SK-N-SH (cell line): ENCODE results near the gene ZW10. TPM values are rescaled to one million over a fixed set of nuclear protein-coding genes. Genes with fewer than 3 reads are reported as not detected.

Experiments used
- CTCF ChIA-PET: fragments of 300-600, 350-600 bp; formaldehyde crosslinking; extraction: SDS; loops from one replicate; lab custom pipeline; 2021; lab: Yijun Ruan, JAX
- POLR2A ChIA-PET: fragments of 350-600 bp; sonication (Branson Sonifier 250); formaldehyde crosslinking; extraction: SDS; loops from one replicate; lab custom pipeline; 2020; ENCODE audit warnings: antibody characterized with exemption, inconsistent platforms; lab: Yijun Ruan, JAX
- DNase-seq: peaks from one replicate; pipeline ENCODE4 v3.0.0; 2012
- H2AFZ ChIP-seq: fragments of 200-600 bp; sonication (generic); 2 replicates; pipeline ENCODE4 v1.8.1; 2016; ENCODE audit warnings: antibody characterized with exemption, mild to moderate bottlenecking, low read depth
- H3F3A ChIP-seq: fragments of 200-600 bp; sonication (generic); replicated peaks from 2 replicates; pipeline ENCODE3; 2016; ENCODE audit warnings: antibody characterized with exemption, mild to moderate bottlenecking; ENCODE audit not compliant: insufficient read depth
- H3K27ac ChIP-seq, 2 experiments: fragments of 200-500 bp in 1 of 2; fragments of 200-600 bp in 1 of 2; sonication (Bioruptor generic) in 1 of 2; sonication (generic), shearing (Covaris generic) in 1 of 2; 2 replicates each; pipeline versions ENCODE4 v1.5.1 to v1.6.1; 2014 to 2016; ENCODE audit warnings: low read depth in 2 of 2, inconsistent platforms in 1 of 2, low read length in 1 of 2, mild to moderate bottlenecking in 1 of 2, mixed read lengths in 1 of 2
- H3K27me3 ChIP-seq: fragments of 200-600 bp; sonication (generic), shearing (Covaris generic); 2 replicates; pipeline ENCODE4 v1.6.1; 2016; ENCODE audit warnings: mixed run types; ENCODE audit not compliant: insufficient read depth
- H3K36me3 ChIP-seq, 2 experiments: fragments of 200-500 bp in 1 of 2; fragments of 200-600 bp in 1 of 2; sonication (Bioruptor generic) in 1 of 2; sonication (generic) in 1 of 2; replicated peaks in 1 of 2; 2 replicates each; pipeline versions ENCODE3 to v1.5.1; 2014 to 2016; ENCODE audit warnings: low read length in 1 of 2, mild to moderate bottlenecking in 1 of 2; ENCODE audit not compliant: insufficient read depth in 2 of 2, control insufficient read depth in 1 of 2
- H3K4me1 ChIP-seq, 2 experiments: fragments of 200-500 bp in 1 of 2; fragments of 200-600 bp in 1 of 2; sonication (Bioruptor generic) in 1 of 2; sonication (generic), shearing (Covaris generic) in 1 of 2; 2 replicates each; pipeline versions ENCODE4 v1.5.1 to v1.6.1; 2014 to 2016; ENCODE audit warnings: low read depth in 1 of 2, low read length in 1 of 2, mixed run types in 1 of 2; ENCODE audit not compliant: insufficient read depth in 2 of 2, control insufficient read depth in 1 of 2
- H3K4me2 ChIP-seq: fragments of 200-600 bp; sonication (generic), shearing (Covaris generic); 2 replicates; pipeline ENCODE4 v1.6.1; 2017; ENCODE audit warnings: mixed run types
- H3K4me3 ChIP-seq, 2 experiments: fragments of 200-500 bp in 1 of 2; fragments of 200-600 bp in 1 of 2; sonication (Bioruptor generic) in 1 of 2; sonication (generic), shearing (Covaris generic) in 1 of 2; 2 replicates each; pipeline versions ENCODE4 v1.5.1 to v1.8.1; 2014 to 2016; ENCODE audit warnings: low read depth in 2 of 2, inconsistent platforms in 1 of 2, low read length in 1 of 2, mild to moderate bottlenecking in 1 of 2, mixed read lengths in 1 of 2, moderate library complexity in 1 of 2
- H3K79me2 ChIP-seq: fragments of 200-600 bp; sonication (generic); 2 replicates; pipeline ENCODE4 v1.8.1; 2017; ENCODE audit warnings: mild to moderate bottlenecking; ENCODE audit not compliant: insufficient read depth
- H3K9ac ChIP-seq: fragments of 200-600 bp; sonication (generic); 2 replicates; pipeline ENCODE4 v1.6.1; 2017; ENCODE audit warnings: mixed run types
- H3K9me2 ChIP-seq: fragments of 200-600 bp; sonication (generic); 2 replicates; pipeline ENCODE4 v1.6.1; 2017; ENCODE audit warnings: mixed run types
- H3K9me3 ChIP-seq: fragments of 200-600 bp; sonication (generic); 2 replicates; pipeline ENCODE4 v1.6.1; 2017; ENCODE audit warnings: mixed run types, mild to moderate bottlenecking, moderate library complexity
- H4K20me1 ChIP-seq: fragments of 200-600 bp; sonication (generic); 2 replicates; pipeline ENCODE4 v1.6.1; 2017; ENCODE audit warnings: mild to moderate bottlenecking, mixed run types; ENCODE audit not compliant: insufficient read depth
- EZH2phosphoT487 ChIP-seq: fragments of 200-600 bp; sonication (generic); IDR thresholded peaks from 2 replicates; pipeline ENCODE4 v1.6.1; 2017; ENCODE audit warnings: low read depth, mixed run types, mild to moderate bottlenecking, antibody characterized with exemption, moderate library complexity, borderline replicate concordance
- FOXM1 ChIP-seq: IDR thresholded peaks from 2 replicates; pipeline ENCODE4 v1.4.0; 2012; ENCODE audit warnings: low read depth, mild to moderate bottlenecking
- GATA2 ChIP-seq: sonication (generic); formaldehyde crosslinking; IDR thresholded peaks from 2 replicates; pipeline ENCODE4 v1.5.0; 2020; ENCODE audit warnings: mild to moderate bottlenecking, missing genetic modification reagents
- MXI1 ChIP-seq: IDR thresholded peaks from 2 replicates; pipeline ENCODE4 v1.6.1; 2012; ENCODE audit warnings: mild to moderate bottlenecking, low read depth, low read length, improper control_type of control experiment
- NRF1 ChIP-seq: IDR thresholded peaks from 2 replicates; pipeline ENCODE4 v1.6.1; 2012; ENCODE audit warnings: low read depth, mild to moderate bottlenecking, low read length
- RAD21 ChIP-seq: IDR thresholded peaks from 2 replicates; pipeline ENCODE4 v1.6.1; 2012; ENCODE audit warnings: mild to moderate bottlenecking, low read length
- RCOR1 ChIP-seq: fragments of 150-350 bp; IDR thresholded peaks from 2 replicates; pipeline ENCODE4 v1.6.1; 2017; ENCODE audit warnings: antibody characterized with exemption, low read length
- RFX5 ChIP-seq: IDR thresholded peaks from 2 replicates; pipeline ENCODE4 v1.6.1; 2012; ENCODE audit warnings: mild to moderate bottlenecking, improper control_type of control experiment, low read length
- SIN3A ChIP-seq: IDR thresholded peaks from 2 replicates; pipeline ENCODE4 v1.6.1; 2012; ENCODE audit warnings: low read depth, mild to moderate bottlenecking, low read length, moderate library complexity, borderline replicate concordance
- YY1 ChIP-seq: IDR thresholded peaks from 2 replicates; pipeline ENCODE4 v1.4.0; 2012; ENCODE audit warnings: low read depth, mild to moderate bottlenecking
- WGBS: methylation state at CpG from one replicate; pipeline ENCODE4 v1.1.6; 2017; ENCODE audit warnings: low lambda C conversion rate; 5-methylcytosine and 5-hydroxymethylcytosine counted together
- polyA plus RNA-seq, 3 experiments: library from polyadenylated mRNA; depleted of rRNA; stranded (reverse); fragments of >200 nt; gene quantifications; 2 replicates each; pipeline ENCODE4 v1.2.3, GENCODE V29; 2012
- TF ChIP-seq, protein P1 (sequence below): IDR thresholded peaks from 2 replicates; pipeline ENCODE4 v1.6.1; 2012; ENCODE audit warnings: mild to moderate bottlenecking, low read depth, low read length, moderate library complexity
- TF ChIP-seq, protein P2 (sequence below): IDR thresholded peaks from 2 replicates; pipeline ENCODE4 v1.4.0; 2012; ENCODE audit warnings: low read depth, borderline replicate concordance
- TF ChIP-seq, protein P3 (sequence below): fragments of 200-600 bp; sonication (generic); IDR thresholded peaks from 2 replicates; pipeline ENCODE4 v1.6.1; 2017; ENCODE audit warnings: antibody characterized with exemption, mild to moderate bottlenecking, moderate library complexity

Gene ZW10
- polyA plus RNA-seq, 1 of the 3 experiments (the other 2 are of a cell fraction), result 6.1 TPM

DNA sequence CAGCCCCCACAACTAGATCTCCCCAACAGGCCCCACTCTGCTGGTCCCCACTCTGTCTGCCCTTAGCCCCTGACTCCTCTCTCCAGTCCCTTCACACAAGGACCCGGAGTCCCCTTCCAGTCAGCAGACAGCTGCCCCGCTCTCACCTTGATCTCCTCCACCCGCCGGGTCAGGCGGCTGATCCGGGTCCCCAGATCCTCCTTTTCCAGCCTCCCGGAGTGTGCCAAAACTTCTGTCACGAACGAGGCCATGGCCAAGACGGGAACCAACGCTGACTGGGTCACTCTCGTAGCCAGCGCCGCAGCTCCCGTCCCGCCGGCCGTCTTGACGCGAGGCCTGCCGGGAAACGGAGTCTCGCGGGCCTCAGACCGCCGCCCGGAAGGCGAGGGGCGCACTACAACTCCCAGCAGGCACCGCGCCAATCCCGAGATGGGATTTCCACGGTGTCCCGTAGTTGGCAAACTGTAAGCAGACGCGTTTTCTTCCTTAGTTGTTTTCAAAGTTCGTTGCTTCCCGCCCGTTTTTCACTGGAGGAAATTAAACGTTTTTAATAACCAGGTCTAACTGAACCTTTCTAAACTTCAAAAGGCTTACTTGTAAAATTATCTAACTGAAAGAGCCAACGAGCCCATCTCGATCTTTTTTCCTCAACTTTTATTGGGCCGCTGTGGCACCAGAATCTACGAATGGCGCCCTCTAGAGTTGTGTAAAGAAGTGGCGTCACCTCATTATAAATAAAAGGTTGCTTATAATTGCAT is at the start of gene ZW10 (continued):
- TF ChIP-seq, protein P1, sequence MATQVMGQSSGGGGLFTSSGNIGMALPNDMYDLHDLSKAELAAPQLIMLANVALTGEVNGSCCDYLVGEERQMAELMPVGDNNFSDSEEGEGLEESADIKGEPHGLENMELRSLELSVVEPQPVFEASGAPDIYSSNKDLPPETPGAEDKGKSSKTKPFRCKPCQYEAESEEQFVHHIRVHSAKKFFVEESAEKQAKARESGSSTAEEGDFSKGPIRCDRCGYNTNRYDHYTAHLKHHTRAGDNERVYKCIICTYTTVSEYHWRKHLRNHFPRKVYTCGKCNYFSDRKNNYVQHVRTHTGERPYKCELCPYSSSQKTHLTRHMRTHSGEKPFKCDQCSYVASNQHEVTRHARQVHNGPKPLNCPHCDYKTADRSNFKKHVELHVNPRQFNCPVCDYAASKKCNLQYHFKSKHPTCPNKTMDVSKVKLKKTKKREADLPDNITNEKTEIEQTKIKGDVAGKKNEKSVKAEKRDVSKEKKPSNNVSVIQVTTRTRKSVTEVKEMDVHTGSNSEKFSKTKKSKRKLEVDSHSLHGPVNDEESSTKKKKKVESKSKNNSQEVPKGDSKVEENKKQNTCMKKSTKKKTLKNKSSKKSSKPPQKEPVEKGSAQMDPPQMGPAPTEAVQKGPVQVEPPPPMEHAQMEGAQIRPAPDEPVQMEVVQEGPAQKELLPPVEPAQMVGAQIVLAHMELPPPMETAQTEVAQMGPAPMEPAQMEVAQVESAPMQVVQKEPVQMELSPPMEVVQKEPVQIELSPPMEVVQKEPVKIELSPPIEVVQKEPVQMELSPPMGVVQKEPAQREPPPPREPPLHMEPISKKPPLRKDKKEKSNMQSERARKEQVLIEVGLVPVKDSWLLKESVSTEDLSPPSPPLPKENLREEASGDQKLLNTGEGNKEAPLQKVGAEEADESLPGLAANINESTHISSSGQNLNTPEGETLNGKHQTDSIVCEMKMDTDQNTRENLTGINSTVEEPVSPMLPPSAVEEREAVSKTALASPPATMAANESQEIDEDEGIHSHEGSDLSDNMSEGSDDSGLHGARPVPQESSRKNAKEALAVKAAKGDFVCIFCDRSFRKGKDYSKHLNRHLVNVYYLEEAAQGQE, result 0 out of 2 replicates have a peak, but pooled peaks have one; percentile 4
- TF ChIP-seq MXI1 (peak; percentile 90), RFX5 (no peak), SIN3A (peak; percentile 49; the same call in 1 of the 2 replicates), EZH2phosphoT487 (no peak), FOXM1 (0 out of 2 replicates have a peak, but pooled peaks have one; percentile 37), RAD21 (peak; percentile 45; the same call in 1 of the 2 replicates), YY1 (peak; percentile 77; the same call in 1 of the 2 replicates), NRF1 (no peak)
- TF ChIP-seq, protein P2, sequence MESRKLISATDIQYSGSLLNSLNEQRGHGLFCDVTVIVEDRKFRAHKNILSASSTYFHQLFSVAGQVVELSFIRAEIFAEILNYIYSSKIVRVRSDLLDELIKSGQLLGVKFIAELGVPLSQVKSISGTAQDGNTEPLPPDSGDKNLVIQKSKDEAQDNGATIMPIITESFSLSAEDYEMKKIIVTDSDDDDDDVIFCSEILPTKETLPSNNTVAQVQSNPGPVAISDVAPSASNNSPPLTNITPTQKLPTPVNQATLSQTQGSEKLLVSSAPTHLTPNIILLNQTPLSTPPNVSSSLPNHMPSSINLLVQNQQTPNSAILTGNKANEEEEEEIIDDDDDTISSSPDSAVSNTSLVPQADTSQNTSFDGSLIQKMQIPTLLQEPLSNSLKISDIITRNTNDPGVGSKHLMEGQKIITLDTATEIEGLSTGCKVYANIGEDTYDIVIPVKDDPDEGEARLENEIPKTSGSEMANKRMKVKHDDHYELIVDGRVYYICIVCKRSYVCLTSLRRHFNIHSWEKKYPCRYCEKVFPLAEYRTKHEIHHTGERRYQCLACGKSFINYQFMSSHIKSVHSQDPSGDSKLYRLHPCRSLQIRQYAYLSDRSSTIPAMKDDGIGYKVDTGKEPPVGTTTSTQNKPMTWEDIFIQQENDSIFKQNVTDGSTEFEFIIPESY, result peak; percentile 96
- TF ChIP-seq, protein P3, sequence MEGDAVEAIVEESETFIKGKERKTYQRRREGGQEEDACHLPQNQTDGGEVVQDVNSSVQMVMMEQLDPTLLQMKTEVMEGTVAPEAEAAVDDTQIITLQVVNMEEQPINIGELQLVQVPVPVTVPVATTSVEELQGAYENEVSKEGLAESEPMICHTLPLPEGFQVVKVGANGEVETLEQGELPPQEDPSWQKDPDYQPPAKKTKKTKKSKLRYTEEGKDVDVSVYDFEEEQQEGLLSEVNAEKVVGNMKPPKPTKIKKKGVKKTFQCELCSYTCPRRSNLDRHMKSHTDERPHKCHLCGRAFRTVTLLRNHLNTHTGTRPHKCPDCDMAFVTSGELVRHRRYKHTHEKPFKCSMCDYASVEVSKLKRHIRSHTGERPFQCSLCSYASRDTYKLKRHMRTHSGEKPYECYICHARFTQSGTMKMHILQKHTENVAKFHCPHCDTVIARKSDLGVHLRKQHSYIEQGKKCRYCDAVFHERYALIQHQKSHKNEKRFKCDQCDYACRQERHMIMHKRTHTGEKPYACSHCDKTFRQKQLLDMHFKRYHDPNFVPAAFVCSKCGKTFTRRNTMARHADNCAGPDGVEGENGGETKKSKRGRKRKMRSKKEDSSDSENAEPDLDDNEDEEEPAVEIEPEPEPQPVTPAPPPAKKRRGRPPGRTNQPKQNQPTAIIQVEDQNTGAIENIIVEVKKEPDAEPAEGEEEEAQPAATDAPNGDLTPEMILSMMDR, result peak; percentile 99

DNA sequence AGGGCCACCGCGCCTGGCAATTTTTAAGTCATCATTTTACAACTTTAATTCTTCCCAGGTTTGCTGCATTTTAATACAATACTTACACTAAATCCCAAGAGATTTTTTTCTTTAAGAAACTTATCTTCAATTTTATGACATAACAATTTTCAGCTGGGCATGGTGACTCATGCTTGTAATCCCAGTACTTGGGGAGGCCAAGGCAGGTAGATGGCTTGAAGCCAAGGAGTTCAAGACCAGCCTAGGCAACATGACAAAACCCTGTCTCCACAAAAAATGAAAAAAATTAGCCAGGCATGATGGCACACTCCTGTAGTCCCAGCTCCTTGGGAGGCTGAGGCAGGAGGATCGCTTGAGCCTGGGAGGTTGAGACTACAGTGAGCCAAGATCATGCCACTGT is 44.9 kb upstream of the ZW10 start:
- ChIA-PET CTCF (interaction anchor here (1.2 to 1.5 kb wide), 2 partner anchors 22 to 443 kb away, joined by 3 to 4 read pairs; no protein-coding TSS in a partner anchor), POLR2A (no interaction called here)
- H3K9me3 ChIP-seq, result no peaks in the 10 kb centered on the region
- no peak for TF ChIP-seq GATA2 (CRISPR knock-in tag)
- no peak for TF ChIP-seq EZH2phosphoT487
- no peak for TF ChIP-seq RCOR1
- H3K27ac ChIP-seq, result no peak overlapping the region
- no peak for DNase-seq
- WGBS, result 97% methylated on average over 3 of the region's 3 CpGs
- H3F3A ChIP-seq, result no peaks in the 10 kb centered on the region
- H3K36me3 ChIP-seq, result peaks cover 24 to 29% of the 10 kb centered on the region in 2 experiments
- H3K4me3 ChIP-seq, result no peak overlapping the region
- no peaks in the 10 kb centered on the region for H3K27me3 ChIP-seq
- H3K9me2 ChIP-seq, result no peaks in the 10 kb centered on the region
- no peak overlapping the region for H2AFZ ChIP-seq
- H4K20me1 ChIP-seq, result no peaks in the 10 kb centered on the region
- no peaks in the 10 kb centered on the region for H3K79me2 ChIP-seq
- no peaks in the 10 kb centered on the region for H3K4me1 ChIP-seq
- H3K4me2 ChIP-seq, result no peak overlapping the region
- no peak overlapping the region for H3K9ac ChIP-seq
